ENCODE measurements around the gene HIF1AN.

- TF ChIP-seq CTCF (IDR thresholded peaks at IDR 0.05) (no peak), POLR2AphosphoS5 (IDR thresholded peaks at IDR 0.05) (no peak), POLR2A (IDR thresholded peaks at IDR 0.05) (no peak), EP300 (IDR thresholded peaks at IDR 0.05; ENCODE audit: low read depth) (no peak)
These were observed 40.5 kb downstream of the HIF1AN start for GRCh38 chr10:100576282-100576635.

Data from transverse colon (tissue), 4 donors.